ENCODE results near the gene MSX1.

DNA sequence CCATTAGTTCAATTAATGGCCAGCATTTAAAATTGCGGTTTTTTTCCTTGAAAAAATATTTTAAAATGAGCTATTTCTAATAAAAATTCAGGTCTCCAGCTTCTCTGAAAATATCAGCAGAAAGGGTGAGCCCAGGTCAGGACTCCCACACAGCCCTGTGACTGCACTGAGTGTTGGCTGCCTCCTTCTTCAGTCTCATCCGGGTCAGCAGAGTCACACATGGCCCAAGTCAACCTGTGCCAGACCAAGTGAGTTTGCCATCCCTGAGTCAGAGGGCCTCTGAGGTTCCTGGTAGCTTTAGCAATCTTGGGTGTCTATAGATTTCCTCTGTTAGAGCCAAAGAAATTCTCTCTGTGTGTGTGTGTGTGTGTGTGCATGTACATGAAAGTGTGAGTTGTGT is 22.1 kb upstream of the MSX1 start:
- TF ChIP-seq, protein P1, sequence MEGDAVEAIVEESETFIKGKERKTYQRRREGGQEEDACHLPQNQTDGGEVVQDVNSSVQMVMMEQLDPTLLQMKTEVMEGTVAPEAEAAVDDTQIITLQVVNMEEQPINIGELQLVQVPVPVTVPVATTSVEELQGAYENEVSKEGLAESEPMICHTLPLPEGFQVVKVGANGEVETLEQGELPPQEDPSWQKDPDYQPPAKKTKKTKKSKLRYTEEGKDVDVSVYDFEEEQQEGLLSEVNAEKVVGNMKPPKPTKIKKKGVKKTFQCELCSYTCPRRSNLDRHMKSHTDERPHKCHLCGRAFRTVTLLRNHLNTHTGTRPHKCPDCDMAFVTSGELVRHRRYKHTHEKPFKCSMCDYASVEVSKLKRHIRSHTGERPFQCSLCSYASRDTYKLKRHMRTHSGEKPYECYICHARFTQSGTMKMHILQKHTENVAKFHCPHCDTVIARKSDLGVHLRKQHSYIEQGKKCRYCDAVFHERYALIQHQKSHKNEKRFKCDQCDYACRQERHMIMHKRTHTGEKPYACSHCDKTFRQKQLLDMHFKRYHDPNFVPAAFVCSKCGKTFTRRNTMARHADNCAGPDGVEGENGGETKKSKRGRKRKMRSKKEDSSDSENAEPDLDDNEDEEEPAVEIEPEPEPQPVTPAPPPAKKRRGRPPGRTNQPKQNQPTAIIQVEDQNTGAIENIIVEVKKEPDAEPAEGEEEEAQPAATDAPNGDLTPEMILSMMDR (IDR thresholded peaks at IDR 0.05): no peak
- no peak for TF ChIP-seq POLR2A (IDR thresholded peaks at IDR 0.05)

All from ovary (tissue), 3 donors.